Mucosa of descending colon (tissue), 3 donors: ENCODE results near the gene SHC1. TPM values are rescaled to one million over a fixed set of nuclear protein-coding genes. Genes with fewer than 3 reads are reported as not detected.

Experiments used
- ATAC-seq: fragments of 200-7000 bp; cut with Tn5 transposase; one replicate; pipeline ENCODE4 v1.9.1; 2020; ENCODE audit warnings: mild to moderate bottlenecking, moderate library complexity
- DNase-seq, 3 donors: peaks; one replicate each; pipeline ENCODE4 v3.0.0-alpha.2; 2020
- H3K36me3 ChIP-seq: fragments of 200-600 bp; one replicate; pipeline ENCODE4 v1.8.0; 2021; ENCODE audit warnings: low read depth, mild to moderate bottlenecking
- H3K4me1 ChIP-seq: fragments of 200-600 bp; one replicate; pipeline ENCODE4 v1.8.0; 2021; ENCODE audit warnings: low read depth, mild to moderate bottlenecking
- H3K4me3 ChIP-seq: fragments of 200-600 bp; one replicate; pipeline ENCODE4 v1.8.0; 2021; ENCODE audit warnings: mild to moderate bottlenecking
- H3K9me3 ChIP-seq: fragments of 200-600 bp; one replicate; pipeline ENCODE4 v1.8.0; 2021; ENCODE audit warnings: mild to moderate bottlenecking
- CTCF ChIP-seq: fragments of 200-600 bp; IDR thresholded peaks from one replicate; pipeline ENCODE4 v1.8.0; 2022; ENCODE audit warnings: antibody characterized with exemption, mild to moderate bottlenecking
- intact Hi-C, 2 donors: fragments of 100-400 bp; cut with DNase I in 1 of 2; cut with micrococcal nuclease in 1 of 2; formaldehyde crosslinking; loops; one replicate each; pipeline versions ENCODE4 v1.11.0 to v1.11.1; 2022; cut with DNase I, micrococcal nuclease
- total RNA-seq, 3 donors: library from RNA; stranded (reverse); fragmentation: NEBNext Ultra II Directional in 2 of 3; extraction: Animal tissue kit (Norgen Biotek cat#: 25700) in 2 of 3; gene quantifications; one replicate each; pipeline versions ENCODE4 v1.2.1 to v1.2.4, GENCODE V29; 2021 to 2023
- donor health status: DM: no; HTN: no; CAD: no; lungs with moderate emphysema.
- donor health status: DM: no; HTN: no; CAD: no.
- donor health status: DM: no; HTN: yes; CAD: no.

The SHC1 gene
- total RNA-seq, 3 donors from 2014 or later = 92.7 to 130 (median 122) TPM

- peak; percentile 88 for TF ChIP-seq CTCF
- intact Hi-C loops = loop anchor here in 1 of 2 donors (10.0 kb wide), 1 partner anchor 52 kb away; the partner anchor contains the start of gene PYGO2
- H3K4me3 ChIP-seq = no peak overlapping the region
- DNase-seq (peak; percentile 93 to 98 (median 96)), ATAC-seq (peak; percentile 91)
- H3K36me3 ChIP-seq = no peaks in the 10 kb centered on the region
- peaks cover 33% of the 10 kb centered on the region for H3K4me1 ChIP-seq
- H3K9me3 ChIP-seq = no peaks in the 10 kb centered on the region
Observed at GRCh38 chr1:155017041-155017945, 46.7 kb upstream of the SHC1 start.

DNA sequence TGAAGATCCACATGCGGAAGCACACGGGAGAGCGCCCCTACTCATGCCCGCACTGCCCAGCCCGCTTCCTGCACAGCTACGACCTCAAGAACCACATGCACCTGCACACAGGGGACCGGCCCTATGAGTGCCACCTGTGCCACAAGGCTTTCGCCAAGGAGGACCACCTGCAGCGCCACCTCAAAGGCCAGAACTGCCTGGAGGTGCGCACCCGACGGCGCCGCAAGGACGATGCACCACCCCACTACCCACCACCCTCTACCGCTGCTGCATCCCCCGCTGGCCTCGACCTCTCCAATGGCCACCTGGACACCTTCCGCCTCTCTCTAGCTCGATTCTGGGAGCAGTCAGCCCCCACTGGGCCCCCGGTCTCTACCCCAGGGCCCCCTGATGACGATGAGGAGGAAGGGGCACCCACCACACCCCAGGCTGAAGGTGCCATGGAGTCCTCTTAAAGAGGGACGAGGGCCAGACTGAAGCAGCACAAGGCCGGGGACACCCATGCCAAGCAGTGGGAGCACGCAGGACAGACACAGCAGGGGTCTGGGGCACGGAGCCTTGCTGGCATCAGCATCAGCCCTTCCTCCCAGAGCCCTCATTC lies 45.8 kb upstream of the SHC1 start:
- Histone ChIP-seq H3K4me3 (no peak overlapping the region), H3K36me3 (no peaks in the 10 kb centered on the region), H3K9me3 (no peaks in the 10 kb centered on the region), H3K4me1 (peaks cover 43% of the 10 kb centered on the region)
- TF ChIP-seq CTCF = no peak
- no peak for ATAC-seq
- DNase-seq = peak; percentile 40 to 79 (median 57)
- intact Hi-C loops = loop anchor here in 1 of 2 donors (10.0 kb wide), 1 partner anchor 52 kb away; the partner anchor contains the start of gene PYGO2

GRCh38 chr1:155015527-155016230 lies 45.1 kb upstream of the SHC1 start:
- peaks cover 50% of the 10 kb centered on the region for H3K4me1 ChIP-seq

DNA sequence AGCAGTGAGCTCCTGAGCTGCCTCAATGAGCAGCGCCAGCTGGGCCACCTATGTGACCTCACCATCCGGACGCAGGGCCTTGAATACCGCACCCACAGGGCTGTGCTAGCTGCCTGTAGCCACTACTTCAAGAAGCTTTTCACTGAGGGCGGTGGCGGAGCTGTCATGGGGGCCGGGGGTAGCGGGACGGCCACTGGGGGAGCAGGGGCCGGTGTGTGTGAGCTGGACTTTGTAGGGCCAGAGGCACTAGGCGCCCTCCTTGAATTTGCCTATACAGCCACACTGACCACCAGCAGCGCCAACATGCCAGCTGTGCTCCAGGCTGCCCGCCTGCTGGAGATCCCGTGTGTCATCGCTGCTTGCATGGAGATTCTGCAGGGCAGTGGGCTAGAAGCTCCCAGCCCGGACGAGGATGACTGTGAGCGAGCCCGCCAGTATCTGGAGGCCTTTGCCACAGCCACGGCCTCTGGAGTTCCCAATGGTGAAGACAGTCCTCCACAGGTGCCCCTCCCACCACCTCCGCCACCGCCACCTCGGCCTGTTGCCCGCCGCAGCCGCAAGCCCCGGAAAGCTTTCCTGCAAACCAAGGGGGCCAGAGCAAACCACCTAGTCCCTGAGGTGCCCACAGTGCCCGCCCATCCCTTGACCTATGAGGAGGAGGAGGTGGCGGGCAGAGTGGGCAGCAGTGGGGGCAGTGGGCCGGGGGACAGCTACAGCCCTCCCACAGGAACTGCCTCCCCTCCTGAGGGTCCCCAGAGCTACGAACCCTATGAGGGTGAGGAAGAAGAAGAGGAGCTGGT lies 44.4 kb upstream of the SHC1 start:
- Histone ChIP-seq H3K4me3 (no peak overlapping the region), H3K36me3 (no peaks in the 10 kb centered on the region), H3K9me3 (no peaks in the 10 kb centered on the region), H3K4me1 (peaks cover 57% of the 10 kb centered on the region)
- intact Hi-C loops = loop anchor here in 1 of 2 donors (10.0 kb wide), 1 partner anchor 50 kb away; the partner anchor contains the start of gene PYGO2
- peak in 2 of 3 donors; percentile 43 to 53 for DNase-seq
- ATAC-seq = no peak
- no peak for TF ChIP-seq CTCF

More at GRCh38 chr1:155015527-155016230, 45.1 kb upstream of the SHC1 start:
- Histone ChIP-seq H3K36me3 (no peaks in the 10 kb centered on the region), H3K4me3 (no peak overlapping the region), H3K9me3 (no peaks in the 10 kb centered on the region)
- peak in 2 of 3 donors; percentile 57 to 60 for DNase-seq
- no peak for TF ChIP-seq CTCF
- no peak for ATAC-seq
- intact Hi-C loops = loop anchor here in 1 of 2 donors (10.0 kb wide), 1 partner anchor 51 kb away; the partner anchor contains the start of gene PYGO2
